NCI-H345 treated with DMSO at 0.1 percent for 48 hours (cell line): ENCODE results near the gene TRPM5.

Experiments used
- DNase-seq: peaks from one replicate; lab custom pipeline; 2025; ENCODE audit not compliant: unreplicated experiment; lab: John Stamatoyannopoulos, UW

TRPM5 gene

GRCh38 chr11:2470495-2470894 is 26.2 kb upstream of the TRPM5 start:
- DNase-seq, result no peak

GRCh38 chr11:2468363-2469235 is 24.3 kb upstream of the TRPM5 start:
- DNase-seq, result no peak

- no peak for DNase-seq
These were observed 23.4 kb upstream of the TRPM5 start for GRCh38 chr11:2467695-2468055.

- no peak for DNase-seq
These were observed 22.8 kb upstream of the TRPM5 start for GRCh38 chr11:2466869-2467694.

GRCh38 chr11:2466069-2466801 is 21.9 kb upstream of the TRPM5 start:
- DNase-seq, result no peak

- DNase-seq, result no peak
These were observed 21.1 kb upstream of the TRPM5 start for GRCh38 chr11:2465202-2466068.

GRCh38 chr11:2464451-2465165 is 20.3 kb upstream of the TRPM5 start:
- no peak for DNase-seq

GRCh38 chr11:2463766-2464277 is 19.5 kb upstream of the TRPM5 start:
- no peak for DNase-seq

- no peak for DNase-seq
These were observed 18.9 kb upstream of the TRPM5 start for GRCh38 chr11:2462986-2463765.

- no peak for DNase-seq
These were observed 18.2 kb upstream of the TRPM5 start for GRCh38 chr11:2462543-2462985.

GRCh38 chr11:2461956-2462542 is 17.7 kb upstream of the TRPM5 start:
- DNase-seq, result no peak

- no peak for DNase-seq
These were observed 17.1 kb upstream of the TRPM5 start for GRCh38 chr11:2461253-2461955.

- DNase-seq, result no peak
These were observed 16.4 kb upstream of the TRPM5 start for GRCh38 chr11:2460540-2461252.

- no peak for DNase-seq
These were observed 15.7 kb upstream of the TRPM5 start for GRCh38 chr11:2459796-2460531.

- DNase-seq, result no peak
These were observed 14.9 kb upstream of the TRPM5 start for GRCh38 chr11:2459016-2459725.

GRCh38 chr11:2458321-2458720 is 14.0 kb upstream of the TRPM5 start:
- DNase-seq, result no peak
